NK-92 treated with Interleukin-12 subunit alpha and Interleukin-12 subunit beta, amount 100 ng/mL, for 24 hours (cell line): ENCODE measurements around the gene ZNF479.
"Not testable (repeated sequence)": the region's sequence is repeated elsewhere in the genome, so short reads cannot be mapped to it uniquely, and the experiment has no call there.

Experiments used
- DNase-seq: peaks from one replicate; lab custom pipeline; 2025; lab: John Stamatoyannopoulos, UW

ZNF479 gene

DNA sequence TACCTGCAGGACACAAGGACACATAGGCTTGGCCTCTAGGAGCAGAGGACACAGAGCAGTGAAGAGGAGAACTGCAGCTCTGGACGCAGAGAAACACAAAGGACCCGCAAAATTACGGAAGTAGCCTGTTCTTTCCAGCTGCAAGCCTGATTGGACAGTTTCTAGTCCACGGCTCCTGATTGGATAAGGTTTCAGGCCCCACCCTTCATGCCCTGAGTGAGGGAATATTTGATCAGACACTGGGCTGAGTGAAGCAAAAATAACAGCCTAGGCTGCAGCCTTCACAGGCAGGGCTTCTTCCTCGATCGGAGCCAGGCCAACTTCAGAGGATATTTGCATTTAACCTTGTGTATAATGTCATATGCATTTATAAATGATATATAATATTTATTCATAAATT is at the start of gene ZNF479:
ZNF479 (minus strand) TSS at position 101 of the 400 bp plus-strand sequence. CDS start 112 bp downstream, outside the sequence.
- DNase-seq: not testable (repeated sequence)

DNA sequence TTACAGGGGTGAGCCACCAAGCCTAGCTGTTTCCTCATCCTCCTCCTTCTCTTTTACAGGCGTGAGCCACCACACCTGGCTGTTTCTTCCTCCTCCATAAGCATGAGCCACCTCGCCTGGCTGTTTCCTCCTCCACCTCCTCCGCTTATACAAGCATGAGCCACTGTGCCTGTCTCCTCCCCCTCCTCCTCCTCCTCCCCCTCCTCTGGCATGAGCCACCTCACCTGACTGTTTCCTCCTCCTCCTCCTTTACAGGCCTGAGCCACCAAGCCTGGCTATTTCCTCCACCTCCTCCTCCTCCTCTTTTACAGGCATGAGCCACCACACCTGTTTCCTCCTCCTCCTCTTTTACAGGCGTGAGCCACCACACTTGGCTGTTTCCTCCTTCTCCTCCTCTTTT is 49.8 kb upstream of the ZNF479 start:
- DNase-seq: no peak

DNA sequence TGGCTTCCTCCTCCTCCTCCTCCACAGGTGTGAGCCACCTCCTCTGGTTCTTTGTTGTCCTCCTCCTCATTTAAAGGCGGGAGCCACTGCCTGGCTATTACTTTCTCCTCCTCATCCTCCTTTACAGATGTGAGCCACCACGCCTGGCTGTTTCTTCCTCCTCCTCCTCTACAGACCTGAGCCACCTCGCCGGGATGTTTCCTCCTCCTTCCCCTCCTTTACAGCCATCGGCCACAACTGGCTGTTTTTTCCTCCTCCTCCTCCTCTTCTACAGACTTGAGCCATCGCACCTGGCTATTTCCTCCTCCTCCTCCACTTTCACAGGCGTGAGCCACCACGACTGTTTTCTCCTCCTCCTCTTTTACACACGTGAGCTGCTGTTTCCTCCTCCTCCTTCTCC is 49.0 kb upstream of the ZNF479 start:
- no peak for DNase-seq

DNA sequence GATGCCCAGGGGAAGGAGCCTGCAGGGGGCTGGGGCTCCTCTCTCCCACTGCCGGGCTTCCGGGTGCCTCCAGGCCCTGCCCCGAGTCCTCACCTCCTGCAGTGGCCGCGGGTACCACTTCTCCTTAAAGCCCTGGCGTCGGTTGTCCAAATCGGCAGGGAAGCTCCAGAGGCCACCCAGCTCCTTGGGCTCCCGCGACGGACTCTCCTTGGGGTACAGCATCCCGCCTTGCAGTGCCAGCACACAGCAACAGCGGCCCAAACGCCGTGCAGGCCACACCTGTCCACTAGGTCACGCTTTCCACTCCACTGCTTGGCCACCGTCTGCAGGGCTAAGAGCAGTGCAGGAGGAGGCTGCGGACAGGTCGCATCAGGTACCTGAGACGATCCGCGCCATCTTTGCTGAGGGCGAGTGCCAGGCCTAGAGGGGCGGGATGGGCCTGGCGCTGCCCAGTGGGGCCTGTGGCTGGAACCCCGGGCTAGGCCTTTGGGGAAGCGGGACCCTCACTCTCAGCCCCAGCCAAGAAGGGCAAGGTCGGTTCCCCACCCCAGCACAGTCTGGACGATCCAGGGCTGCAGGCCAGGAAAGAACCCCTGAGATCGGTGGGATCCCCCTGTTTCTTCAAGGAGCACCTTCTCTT is 47.7 kb upstream of the ZNF479 start:
- DNase-seq: no peak

DNA sequence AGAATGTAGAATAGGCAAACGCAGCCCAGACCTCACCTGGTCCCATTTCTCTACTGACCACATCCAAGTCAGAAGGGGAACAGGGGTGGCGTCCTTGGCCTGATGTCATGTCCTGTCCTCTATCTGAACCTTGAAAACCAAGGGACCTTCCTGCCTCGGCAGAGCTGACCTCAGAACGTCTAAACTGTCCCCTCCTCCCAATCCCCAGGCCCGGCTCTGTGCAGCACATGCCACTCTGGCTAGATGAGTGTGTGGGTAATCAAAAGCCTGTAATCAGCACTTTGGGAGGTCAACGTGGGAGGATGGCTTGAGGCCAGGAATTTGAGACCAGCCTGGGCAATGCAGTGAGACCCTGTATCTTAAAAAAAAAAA is 46.5 kb upstream of the ZNF479 start:
- DNase-seq: no peak

DNA sequence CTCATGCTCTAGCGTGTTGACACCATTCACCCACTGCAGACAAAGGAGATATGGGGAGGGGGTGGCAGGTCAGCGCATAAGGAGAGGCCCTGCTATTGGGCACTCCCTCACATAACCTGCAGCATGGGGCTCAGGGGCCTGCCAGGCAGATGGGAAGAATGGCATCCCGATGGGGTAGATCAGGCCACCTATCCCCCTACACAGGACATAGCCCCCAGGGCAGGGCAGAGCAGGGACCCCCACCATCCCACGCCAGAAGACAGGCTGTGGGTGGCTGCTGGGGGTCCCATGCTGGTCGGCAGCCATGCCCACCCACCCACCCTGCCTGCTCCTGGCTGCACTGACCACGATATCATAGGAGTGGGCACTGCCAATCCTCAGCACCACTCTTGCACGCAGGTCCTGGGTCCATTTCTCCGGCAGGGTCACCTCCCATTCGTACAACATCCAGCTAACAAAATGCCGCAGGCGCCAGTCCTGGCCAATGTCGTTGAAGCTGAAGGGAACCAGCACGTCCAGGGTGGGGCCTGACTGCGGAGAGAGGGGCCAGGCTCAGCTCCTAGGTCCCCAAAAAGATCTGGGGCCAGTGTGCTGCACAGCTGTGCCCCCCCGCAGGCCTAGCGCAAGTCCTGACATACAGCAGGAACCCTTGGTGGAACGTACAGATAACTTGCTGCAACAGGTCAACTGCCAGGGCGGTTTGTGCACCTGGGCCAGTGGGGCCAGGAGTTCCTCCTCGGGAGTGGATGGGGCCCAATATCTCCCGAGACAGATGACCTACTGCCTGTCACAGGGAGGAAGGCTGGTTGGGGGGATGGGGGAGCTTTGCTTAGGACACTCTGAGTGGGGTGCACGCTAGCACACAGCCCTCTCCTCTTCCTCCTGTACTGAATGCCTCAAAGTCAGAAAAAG is 45.9 kb upstream of the ZNF479 start:
- no peak for DNase-seq

DNA sequence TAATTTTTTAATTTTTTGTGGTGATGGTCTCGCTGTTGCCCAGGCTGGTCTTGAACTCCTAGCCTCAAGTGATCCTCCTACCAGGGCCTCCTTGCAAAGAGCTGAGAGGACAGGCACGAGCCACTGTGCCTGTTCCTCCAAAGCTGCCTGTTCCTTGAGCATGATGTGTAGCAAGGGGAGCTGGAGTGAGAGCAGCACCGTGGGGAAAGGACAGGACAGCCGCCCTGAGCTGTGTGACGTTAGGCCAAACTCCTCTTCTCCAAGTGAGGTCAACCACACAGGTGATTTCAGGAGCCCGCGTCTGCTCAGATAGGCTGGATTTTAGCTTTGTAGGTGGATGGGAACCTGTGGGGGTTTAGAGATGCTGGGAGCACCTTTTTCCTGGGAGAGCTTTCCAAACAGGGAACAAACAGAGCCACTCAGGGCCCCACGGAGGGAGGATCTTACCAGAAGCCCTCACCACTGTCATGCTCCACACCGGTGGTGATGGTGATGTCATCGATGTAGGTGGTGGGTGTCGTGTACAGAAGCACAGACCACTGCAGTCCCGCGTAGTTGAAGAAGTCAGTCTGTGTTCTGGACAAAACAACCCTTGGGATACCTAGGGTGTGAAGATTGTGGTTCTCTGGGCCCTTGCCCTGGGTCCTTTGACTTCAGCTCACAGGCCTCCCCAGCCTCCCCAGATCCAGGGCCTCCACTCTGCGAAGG is 44.8 kb upstream of the ZNF479 start:
- DNase-seq: no peak

DNA sequence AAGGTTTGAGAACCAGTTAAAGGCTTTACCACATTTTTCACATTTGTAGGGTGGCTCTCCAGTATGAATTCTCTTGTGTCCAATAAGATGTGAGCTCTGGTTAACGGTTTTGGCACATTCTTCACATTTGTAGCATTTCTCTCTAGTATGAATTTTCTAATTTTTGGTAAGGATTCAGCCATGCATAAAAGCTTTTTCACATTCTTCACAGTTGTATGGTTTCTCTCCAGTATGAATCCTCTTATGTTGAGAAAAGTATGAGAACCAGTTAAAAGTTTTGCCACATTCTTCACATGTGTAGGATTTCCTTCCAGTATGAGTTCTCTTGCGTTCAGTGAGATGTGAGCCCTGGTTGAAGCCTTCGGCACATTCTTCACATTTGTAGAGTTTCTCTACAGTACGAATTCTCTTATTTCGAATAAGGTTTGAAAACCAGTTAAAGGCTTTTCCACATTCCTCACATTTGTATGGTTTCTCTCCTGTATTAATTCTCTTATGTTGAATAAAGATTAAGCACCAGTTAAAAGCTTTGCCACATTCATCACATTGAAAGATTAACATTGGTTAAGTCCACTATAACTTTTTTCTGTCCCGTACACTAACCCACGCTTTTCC is 33.2 kb upstream of the ZNF479 start:
- DNase-seq: no peak

DNA sequence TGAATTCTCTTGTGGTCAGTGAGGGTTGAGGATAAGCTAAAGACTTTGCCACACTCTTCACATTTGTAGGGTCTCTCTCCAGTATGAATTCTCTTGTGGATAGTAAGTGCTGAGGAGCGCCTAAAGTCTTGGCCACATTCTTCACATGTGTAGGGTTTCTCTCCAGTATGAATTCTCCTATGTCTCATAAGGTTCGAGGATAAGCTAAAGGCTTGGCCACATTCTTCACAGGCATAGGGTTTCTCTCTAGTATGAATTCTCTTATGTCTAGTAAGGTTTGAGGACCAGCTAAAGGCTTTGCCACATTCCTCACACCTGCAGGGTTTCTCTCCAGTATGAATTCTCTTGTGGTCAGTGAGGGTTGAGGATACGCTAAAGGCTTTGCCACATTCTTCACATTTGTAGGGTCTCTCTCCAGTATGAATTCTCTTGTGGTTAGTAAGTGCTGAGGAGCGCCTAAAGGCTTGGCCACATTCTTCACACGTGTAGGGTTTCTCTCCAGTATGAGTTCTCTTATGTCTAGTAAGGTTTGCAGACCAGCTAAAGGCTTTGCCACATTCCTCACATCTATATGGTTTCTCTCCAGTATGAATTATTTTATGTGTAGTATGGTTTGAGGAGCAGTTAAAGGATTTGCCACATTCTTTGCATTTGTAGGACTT is 12.0 kb downstream of the ZNF479 start:
- DNase-seq: not testable (repeated sequence)
